ENCODE data around the gene GNL1. TPM values are rescaled to one million over a fixed set of nuclear protein-coding genes. Genes with fewer than 3 reads are reported as not detected.

GNL1 gene
- total and polyA plus RNA-seq, 9 of the 15 experiments (the other 6 are each of a cell fraction or from before 2014, with no cell fraction given), result 0.73 to 112 (median 58.0) TPM

- TF ChIP-seq ZBTB34 (CRISPR knock-in tag; IDR thresholded peaks at IDR 0.05) (no peak), MECOM (CRISPR knock-in tag; IDR thresholded peaks at IDR 0.05) (no peak), ZFP30 (CRISPR knock-in tag; IDR thresholded peaks at IDR 0.05; ENCODE audit: borderline replicate concordance) (no peak), VEZF1 (CRISPR knock-in tag; IDR thresholded peaks at IDR 0.05) (peak; percentile 96), CREBBP (IDR thresholded peaks at IDR 0.05; ENCODE audit: low read depth, low read length) (no peak), PTRF (tag; IDR thresholded peaks at IDR 0.05) (no peak), SIRT6 (IDR thresholded peaks at IDR 0.05; ENCODE audit: low read depth, low read length) (no peak), ESRRA (IDR thresholded peaks at IDR 0.05; ENCODE audit: borderline replicate concordance, low read depth) (peak; percentile 94), BRD9 (IDR thresholded peaks at IDR 0.05; ENCODE audit: low read depth, partially characterized antibody) (no peak), NFE2 (IDR thresholded peaks at IDR 0.05; ENCODE audit: low read depth) (0 out of 2 replicates have a peak, but pooled peaks have one; percentile 35), GTF2A2 (tag; IDR thresholded peaks at IDR 0.05) (no peak), ZNF134 (CRISPR knock-in tag; conservative IDR thresholded peaks at IDR 0.05) (no peak), SMAD1 (IDR thresholded peaks at IDR 0.05; ENCODE audit: low read depth, low read length, partially characterized antibody) (peak; percentile 23), ZNF316 (IDR thresholded peaks at IDR 0.05) (no peak; the same call in 1 of the 2 replicates), HDAC8 (tag; IDR thresholded peaks at IDR 0.05) (no peak; the same call in 1 of the 2 replicates), CTCF (IDR thresholded peaks at IDR 0.05 in 2 of 3, conservative IDR thresholded peaks at IDR 0.05 in 1 of 3; ENCODE audit: insufficient read depth in 2 of 3, low read depth in 1 of 3, low read length in 3 of 3) (no peak), FOSL1 (tag; conservative IDR thresholded peaks at IDR 0.05) (peak; percentile 28; the same call in 1 of the 2 replicates), PRPF4 (IDR thresholded peaks at IDR 0.05; ENCODE audit: insufficient read depth, low read depth, low read length, poor library complexity, severe bottlenecking) (no peak), ZNF583 (CRISPR knock-in tag; IDR thresholded peaks at IDR 0.05) (no peak), GABPA (tag; conservative IDR thresholded peaks at IDR 0.05; ENCODE audit: low read depth) (no peak), EGR1 (conservative IDR thresholded peaks at IDR 0.05) (peak; percentile 99), ZNF408 (CRISPR knock-in tag; IDR thresholded peaks at IDR 0.05; ENCODE audit: low read depth) (no peak)
Measured at GRCh38 chr6:30556066-30556905, at the start of gene GNL1 (continued).

Data from K562 (cell line).